Fibroblast of pulmonary artery (primary cell): Measurements from ENCODE around the gene EPS15.

Source experiments
- DNase-seq: peaks from one replicate; pipeline ENCODE4 v3.0.0-alpha.2; 2010; ENCODE audit warnings: low read depth
- H3K4me3 ChIP-seq: replicated peaks from 2 replicates; pipeline ENCODE4 v1.5.1; 2011; ENCODE audit warnings: low read depth, mild to moderate bottlenecking, control low read depth, low read length, moderate library complexity
- CTCF ChIP-seq: IDR thresholded peaks from 2 replicates; pipeline ENCODE4 v1.5.1; 2011; ENCODE audit warnings: mild to moderate bottlenecking, control low read depth, low read length, inconsistent platforms; ENCODE audit errors: missing control alignments

Gene EPS15

GRCh38 chr1:51555866-51556619, 37.0 kb upstream of the EPS15 start:
- DNase-seq = no peak
- TF ChIP-seq CTCF = no peak
- H3K4me3 ChIP-seq = no peak overlapping the region

DNA sequence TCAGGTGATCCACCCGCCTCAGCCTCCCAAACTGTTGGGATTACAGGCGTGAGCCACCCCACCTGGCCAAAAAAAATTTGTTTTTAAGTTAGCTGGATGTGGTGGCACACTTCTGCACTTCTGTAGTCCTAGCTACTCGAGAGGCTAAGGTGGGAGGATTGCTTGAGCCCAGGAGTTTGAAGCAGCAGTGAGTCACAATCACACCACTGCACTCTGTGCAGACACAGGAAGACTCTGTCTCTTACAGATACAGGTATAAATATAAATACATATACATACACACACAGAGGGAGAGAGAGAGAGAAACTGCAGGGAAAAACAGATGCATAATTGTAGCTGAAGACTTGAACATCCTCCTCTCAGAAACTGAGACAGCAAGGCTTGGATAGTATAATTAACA, 34.8 kb upstream of the EPS15 start:
- TF ChIP-seq CTCF = no peak
- no peak overlapping the region for H3K4me3 ChIP-seq
- no peak for DNase-seq

GRCh38 chr1:51552929-51553807, 34.1 kb upstream of the EPS15 start:
- no peak for DNase-seq
- H3K4me3 ChIP-seq = no peak overlapping the region
- no peak for TF ChIP-seq CTCF

- TF ChIP-seq CTCF = no peak
- H3K4me3 ChIP-seq = no peak overlapping the region
These were observed 32.8 kb upstream of the EPS15 start for GRCh38 chr1:51551848-51552296.

GRCh38 chr1:51551081-51551480, 32.0 kb upstream of the EPS15 start:
- H3K4me3 ChIP-seq = no peak overlapping the region
- no peak for DNase-seq
- no peak for TF ChIP-seq CTCF

More at GRCh38 chr1:51551848-51552296, 32.8 kb upstream of the EPS15 start:
- no peak for DNase-seq

DNA sequence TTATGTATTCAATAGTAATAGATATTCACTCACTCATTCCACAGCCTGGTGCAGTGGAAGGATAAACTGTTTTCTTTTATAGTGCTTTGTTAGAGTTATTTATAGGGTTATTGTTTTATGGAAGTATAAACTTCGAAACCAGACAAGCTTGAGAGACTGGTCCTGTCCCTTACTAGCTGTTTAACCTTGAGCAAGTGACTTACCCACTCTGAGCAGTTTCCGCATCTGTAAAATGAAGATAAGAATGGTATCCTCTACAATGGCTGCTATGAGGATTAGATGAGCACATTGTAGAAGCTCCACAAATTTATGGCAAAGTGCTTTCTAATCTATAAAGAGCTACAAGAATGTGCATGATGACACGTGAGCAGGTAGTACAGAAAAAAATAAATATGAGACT, 30.8 kb upstream of the EPS15 start:
- no peak for DNase-seq
- no peak overlapping the region for H3K4me3 ChIP-seq
- no peak for TF ChIP-seq CTCF
